ENCODE data around the gene SLC9A7.

GRCh38 chrX:46611658-46612362 lies 147.1 kb downstream of the SLC9A7 start:
- TF ChIP-seq CTCF (IDR thresholded peaks at IDR 0.05) (no peak), POLR2A (IDR thresholded peaks at IDR 0.05) (no peak)
